GM12878 (cell line): ENCODE results near the gene CHIT1. TPM values are rescaled to one million over a fixed set of nuclear protein-coding genes. Genes with fewer than 3 reads are reported as not detected.

Experiments used
- ATAC-seq: fragments of 200-7000 bp; cut with Tn5 transposase; 3 replicates; pipeline ENCODE4 v1.9.1; 2020; ENCODE audit warnings: mild to moderate bottlenecking, moderate library complexity
- BruUV-seq: library from RNA; stranded (reverse); fragments of 400-500 nt; replicated peaks from 2 replicates; lab custom pipeline; 2021; lab: Mats Ljungman, UMichigan
- CTCF ChIA-PET: fragments of 300-600 bp; sonication (Branson Sonifier 250); formaldehyde crosslinking; extraction: SDS; loops from one replicate; lab custom pipeline; 2021; ENCODE audit warnings: inconsistent platforms; lab: Yijun Ruan, JAX
- POLR2A ChIA-PET: fragments of 350-600 bp; formaldehyde crosslinking; extraction: SDS; loops from one replicate; lab custom pipeline; 2021; ENCODE audit warnings: inconsistent platforms; lab: Charles Lee
- RAD21 ChIA-PET: fragments of 300-600 bp; sonication (Branson Sonifier 250); formaldehyde crosslinking; loops from one replicate; lab custom pipeline; 2023; ENCODE audit warnings: antibody characterized with exemption; ENCODE audit not compliant: unreplicated experiment; lab: Charles Lee
- SMC1A ChIA-PET: fragments of 300-600 bp; sonication (Branson Sonifier 250); formaldehyde crosslinking; loops from one replicate; lab custom pipeline; 2023; ENCODE audit not compliant: unreplicated experiment, uncharacterized antibody; lab: Charles Lee
- DNase-seq: peaks from one replicate; pipeline ENCODE4 v3.0.0-alpha.2; 2011; ENCODE audit warnings: low read depth, low spot score
- FAIRE-seq: peaks from 3 replicates; lab custom pipeline; 2011; peaks lifted over from hg19 to GRCh38; lab: Jason Lieb, UNC
- H2AFZ ChIP-seq: 2 replicates; pipeline ENCODE4 v1.6.0; 2011; ENCODE audit warnings: low read depth, low read length, control low read depth; ENCODE audit not compliant: control insufficient read depth
- H3K27ac ChIP-seq: 2 replicates; pipeline ENCODE4 v1.5.1; 2011; ENCODE audit warnings: control low read depth; ENCODE audit not compliant: control insufficient read depth, insufficient read depth
- H3K27me3 ChIP-seq, 2 experiments: replicated peaks in 1 of 2; 2 replicates each; pipeline versions ENCODE4 v1.6.0 to v1.6.1; 2011; ENCODE audit warnings: low read length in 1 of 2; ENCODE audit not compliant: control insufficient read depth in 2 of 2, insufficient read depth in 2 of 2
- H3K36me3 ChIP-seq, 2 experiments: 2 replicates each; pipeline ENCODE4 v1.5.1; 2011; ENCODE audit warnings: low read length in 1 of 2; ENCODE audit not compliant: control insufficient read depth in 2 of 2, insufficient read depth in 2 of 2
- H3K4me1 ChIP-seq: 2 replicates; pipeline ENCODE4 v1.6.1; 2011; ENCODE audit warnings: mild to moderate bottlenecking, low read length, moderate library complexity, mixed read lengths; ENCODE audit not compliant: control insufficient read depth, insufficient read depth
- H3K4me2 ChIP-seq: 2 replicates; pipeline ENCODE4 v1.6.0; 2011; ENCODE audit warnings: control low read depth; ENCODE audit not compliant: control insufficient read depth, insufficient read depth
- H3K4me3 ChIP-seq: fragments of 200-600 bp; sonication (generic); 2 replicates; pipeline ENCODE4 v1.5.1; 2016
- H3K79me2 ChIP-seq: 2 replicates; pipeline ENCODE4 v1.6.0; 2011; ENCODE audit warnings: low read length; ENCODE audit not compliant: control insufficient read depth, insufficient read depth
- H3K9ac ChIP-seq: 2 replicates; pipeline ENCODE4 v1.8.0; 2011; ENCODE audit warnings: low read length, control low read depth, mixed read lengths; ENCODE audit not compliant: control insufficient read depth, insufficient read depth
- H3K9me3 ChIP-seq: replicated peaks from 3 replicates; pipeline ENCODE4 v1.5.1; 2011; ENCODE audit warnings: mild to moderate bottlenecking, low read length; ENCODE audit not compliant: control insufficient read depth, insufficient read depth
- H4K20me1 ChIP-seq: 2 replicates; pipeline ENCODE4 v1.6.0; 2011; ENCODE audit not compliant: control insufficient read depth, insufficient read depth
- FOS ChIP-seq: IDR thresholded peaks from 3 replicates; pipeline ENCODE4 v1.6.1; 2011; ENCODE audit warnings: borderline replicate concordance; ENCODE audit not compliant: insufficient read length; ENCODE audit errors: extremely low read depth
- MYB ChIP-seq: fragments of 150-350 bp; IDR thresholded peaks from 2 replicates; pipeline ENCODE4 v1.6.1; 2014; ENCODE audit warnings: mild to moderate bottlenecking, low read depth, low read length, borderline replicate concordance
- RAD51 ChIP-seq: fragments of 450-650 bp; IDR thresholded peaks from 2 replicates; pipeline ENCODE4 v1.6.1; 2016; ENCODE audit warnings: moderate library complexity, mild to moderate bottlenecking, inconsistent platforms
- TAF1 ChIP-seq: IDR thresholded peaks from 2 replicates; pipeline ENCODE4 v1.6.1; 2011; ENCODE audit warnings: mild to moderate bottlenecking, low read depth, low read length, borderline replicate concordance
- TCF12 ChIP-seq: IDR thresholded peaks from 2 replicates; pipeline ENCODE4 v1.6.1; 2011; ENCODE audit warnings: low read depth, mild to moderate bottlenecking, low read length
- ZNF217 ChIP-seq: fragments of 450-650 bp; IDR thresholded peaks from 2 replicates; pipeline ENCODE4 v1.6.1; 2017; ENCODE audit warnings: antibody characterized with exemption, mild to moderate bottlenecking
- WGBS: methylation state at CpG from one replicate; pipeline ENCODE4 v1.1.6; 2016; ENCODE audit warnings: low lambda C conversion rate; ENCODE audit not compliant: insufficient replicate concordance, insufficient coverage; ENCODE audit errors: missing lambda C conversion rate; 5-methylcytosine and 5-hydroxymethylcytosine counted together
- in situ Hi-C: fragments of 300-500 bp; cut with MboI; formaldehyde crosslinking; loops from 9 replicates; pipeline ENCODE4 v1.14.3; 2018; ENCODE audit warnings: mixed read lengths
- intact Hi-C: fragments of 100-400 bp; cut with micrococcal nuclease; formaldehyde crosslinking; loops from one replicate; pipeline ENCODE4 v1.14.2; 2022; ENCODE audit not compliant: unreplicated experiment
- polyA plus RNA-seq, 11 experiments: library from polyadenylated mRNA; depleted of rRNA in 4 of 11; unstranded in 6 of 11; stranded (reverse) in 5 of 11; fragments of >200 nt; fragmentation: Nextera tagmentation in 4 of 11; fragmentation: Illumina TruSeq in 1 of 11; extraction: Ambion mirVana in 4 of 11; extraction: Trizol in 1 of 11; gene quantifications; 1 replicate in 1 of 11; 2 replicates in 10 of 11; pipeline versions ENCODE4 v1.2.1 to v1.2.3, GENCODE V29; 2011 to 2016; ENCODE audit warnings: inconsistent platforms in 2 of 11, missing spikeins in 2 of 11, low read depth in 1 of 11
- total RNA-seq, 4 experiments: library from RNA; depleted of rRNA in 3 of 4; stranded (reverse); fragments of >200 nt in 3 of 4; fragmentation: Illumina TruSeq in 1 of 4; extraction: Trizol in 1 of 4; gene quantifications; 2 replicates each; pipeline versions ENCODE4 v1.2.1 to v1.2.3, GENCODE V29; 2013 to 2021
- TF ChIP-seq, protein P1 (sequence below): IDR thresholded peaks from 2 replicates; pipeline ENCODE4 v1.6.1; 2012; ENCODE audit warnings: low read length, inconsistent platforms

CHIT1 gene
- total and polyA plus RNA-seq, 10 of the 15 experiments (the other 5 are each of a cell fraction or from before 2014, with no cell fraction given): 0.02 to 2.1 (median 0.76) TPM

DNA sequence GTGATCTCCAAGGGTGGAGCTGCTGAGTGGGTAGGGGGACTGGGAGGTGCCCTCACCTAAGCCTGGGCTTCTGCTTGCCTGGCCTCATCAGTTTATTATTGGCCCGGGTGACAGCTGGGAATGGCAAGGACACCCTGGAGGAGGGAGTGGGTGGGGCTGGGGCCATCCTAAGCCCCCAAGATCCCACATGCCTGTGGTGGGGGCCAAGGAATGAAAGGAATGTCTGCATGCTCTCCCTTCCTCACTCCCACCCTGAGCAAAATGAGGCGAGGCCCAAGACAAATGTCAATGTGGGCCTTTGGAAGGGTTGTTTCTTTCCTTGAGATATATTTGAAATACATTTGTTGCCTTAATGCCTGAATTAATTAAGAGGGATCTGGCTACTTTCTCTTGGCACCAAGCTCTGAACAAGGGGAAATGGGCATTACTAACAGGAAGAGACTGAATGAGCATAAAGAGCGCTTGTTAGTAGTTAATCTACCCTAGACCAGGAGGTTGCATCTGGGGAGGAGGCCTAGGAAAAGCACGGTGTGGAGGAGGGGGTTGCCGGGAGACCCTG, 23.3 kb downstream of the CHIT1 start:
- TF ChIP-seq TCF12: no peak
- no peak for TF ChIP-seq FOS
- TF ChIP-seq, protein P1, sequence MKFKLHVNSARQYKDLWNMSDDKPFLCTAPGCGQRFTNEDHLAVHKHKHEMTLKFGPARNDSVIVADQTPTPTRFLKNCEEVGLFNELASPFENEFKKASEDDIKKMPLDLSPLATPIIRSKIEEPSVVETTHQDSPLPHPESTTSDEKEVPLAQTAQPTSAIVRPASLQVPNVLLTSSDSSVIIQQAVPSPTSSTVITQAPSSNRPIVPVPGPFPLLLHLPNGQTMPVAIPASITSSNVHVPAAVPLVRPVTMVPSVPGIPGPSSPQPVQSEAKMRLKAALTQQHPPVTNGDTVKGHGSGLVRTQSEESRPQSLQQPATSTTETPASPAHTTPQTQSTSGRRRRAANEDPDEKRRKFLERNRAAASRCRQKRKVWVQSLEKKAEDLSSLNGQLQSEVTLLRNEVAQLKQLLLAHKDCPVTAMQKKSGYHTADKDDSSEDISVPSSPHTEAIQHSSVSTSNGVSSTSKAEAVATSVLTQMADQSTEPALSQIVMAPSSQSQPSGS: no peak
- no peak for TF ChIP-seq RAD51
- TF ChIP-seq MYB: no peak
- TF ChIP-seq TAF1: no peak
- no peak for TF ChIP-seq ZNF217
- Histone ChIP-seq H3K27ac (no peak overlapping the region), H4K20me1 (no peaks in the 10 kb centered on the region; the same call in 1 of the 2 replicates), H3K9me3 (no peaks in the 10 kb centered on the region), H3K4me2 (no peak overlapping the region), H3K27me3 (no peaks in the 10 kb centered on the region; a peak in 3 of 4 replicates), H3K4me3 (no peak overlapping the region), H3K9ac (no peak overlapping the region), H2AFZ (no peak overlapping the region), H3K79me2 (no peaks in the 10 kb centered on the region), H3K4me1 (no peaks in the 10 kb centered on the region), H3K36me3 (no peaks in the 10 kb centered on the region)
- 60% methylated on average over 5 of the region's 5 CpGs for WGBS
- ATAC-seq: no peak
- FAIRE-seq: no peak
- in situ Hi-C loops: no loop called here
- intact Hi-C loops: no loop called here
- POLR2A ChIA-PET: no interaction called here
- CTCF ChIA-PET: interaction anchor here (1.2 to 3.1 kb wide), 5 partner anchors 10 to 167 kb away, joined by 3 to 21 read pairs (median 5); no protein-coding TSS in a partner anchor
- SMC1A ChIA-PET: no interaction called here
- BruUV-seq: no TSS peak
- DNase-seq: no peak
- RAD21 ChIA-PET: interaction anchor here (1.3 kb wide), 1 partner anchor 40 kb away, joined by 6 read pairs; no protein-coding TSS in a partner anchor
